HepG2 (cell line): ENCODE data around the gene RTKN2. TPM values are rescaled to one million over a fixed set of nuclear protein-coding genes. Genes with fewer than 3 reads are reported as not detected.

Experiments used
- ATAC-seq: fragments of 200-7000 bp; cut with Tn5 transposase; 3 replicates; pipeline ENCODE4 v1.9.1; 2020; ENCODE audit warnings: mild to moderate bottlenecking, moderate library complexity
- BruUV-seq: library from RNA; stranded (reverse); fragments of 400-500 nt; replicated peaks from 2 replicates; lab custom pipeline; 2021; lab: Mats Ljungman, UMichigan
- CTCF ChIA-PET: fragments of 300-600 bp; formaldehyde crosslinking; extraction: SDS; loops from one replicate; lab custom pipeline; 2021; ENCODE audit warnings: low total read pairs, inconsistent platforms, low intra/inter-chr PET ratio; lab: Yijun Ruan, JAX
- POLR2A ChIA-PET: fragments of 350-600 bp; sonication (Branson Sonifier 250); formaldehyde crosslinking; loops from one replicate; lab custom pipeline; 2020; ENCODE audit warnings: antibody characterized with exemption, inconsistent platforms; lab: Yijun Ruan, JAX
- DNase-seq: peaks from one replicate; pipeline ENCODE4 v3.0.0-alpha.2; 2015; ENCODE audit warnings: low spot score
- FAIRE-seq: peaks from 3 replicates; lab custom pipeline; 2011; peaks lifted over from hg19 to GRCh38; lab: Jason Lieb, UNC
- H2AFZ ChIP-seq: one replicate; pipeline ENCODE4 v1.6.1; 2011; ENCODE audit warnings: low read length, inconsistent platforms
- H3K27ac ChIP-seq: fragments of 300-600 bp; 3 replicates; pipeline ENCODE4 v1.8.0; 2011; ENCODE audit warnings: mixed run types, mild to moderate bottlenecking, mixed read lengths, low read length, inconsistent platforms; ENCODE audit not compliant: insufficient read depth; ENCODE audit errors: extremely low read length
- H3K27me3 ChIP-seq, 2 experiments: fragments of 200-600 bp in 1 of 2; 2 replicates in 1 of 2; 3 replicates in 1 of 2; pipeline versions ENCODE4 v1.6.0 to v1.8.0; 2011; ENCODE audit warnings: low read length in 2 of 2, mild to moderate bottlenecking in 2 of 2, moderate library complexity in 2 of 2, inconsistent platforms in 1 of 2; ENCODE audit not compliant: insufficient read depth in 2 of 2, control insufficient read depth in 1 of 2
- H3K36me3 ChIP-seq, 2 experiments: fragments of 200-600 bp in 1 of 2; replicated peaks in 1 of 2; 2 replicates in 1 of 2; 3 replicates in 1 of 2; pipeline versions ENCODE4 v1.5.1 to v1.8.0; 2011; ENCODE audit warnings: low read length in 2 of 2, inconsistent platforms in 1 of 2; ENCODE audit not compliant: insufficient read depth in 2 of 2, control insufficient read depth in 1 of 2
- H3K4me1 ChIP-seq: 2 replicates; pipeline ENCODE4 v1.5.1; 2012; ENCODE audit warnings: low read length, inconsistent platforms; ENCODE audit not compliant: insufficient read depth
- H3K4me2 ChIP-seq: 2 replicates; pipeline ENCODE4 v1.6.0; 2011; ENCODE audit warnings: low read depth, low read length, inconsistent platforms
- H3K4me3 ChIP-seq, 3 experiments: fragments of 200-600 bp in 1 of 3; sonication (generic), shearing (Covaris generic) in 1 of 3; replicated peaks in 1 of 3; 2 replicates each; pipeline ENCODE4 v1.5.1; 2011 to 2016; ENCODE audit warnings: low read length in 3 of 3, inconsistent platforms in 2 of 3, low read depth in 2 of 3, mild to moderate bottlenecking in 2 of 3, control low read depth in 1 of 3, mixed read lengths in 1 of 3; ENCODE audit not compliant: insufficient read depth in 1 of 3
- H3K79me2 ChIP-seq: one replicate; pipeline ENCODE4 v1.6.1; 2011; ENCODE audit warnings: low read length, inconsistent platforms; ENCODE audit not compliant: insufficient read depth
- H3K9ac ChIP-seq: 2 replicates; pipeline ENCODE4 v1.6.0; 2011; ENCODE audit warnings: mild to moderate bottlenecking, low read depth, low read length, inconsistent platforms; ENCODE audit not compliant: insufficient read depth
- H3K9me3 ChIP-seq: 2 replicates; pipeline ENCODE4 v1.5.1; 2012; ENCODE audit warnings: mild to moderate bottlenecking, low read length
- H4K20me1 ChIP-seq: 2 replicates; pipeline ENCODE4 v1.6.0; 2011; ENCODE audit warnings: inconsistent platforms, mild to moderate bottlenecking, low read length, moderate library complexity; ENCODE audit not compliant: insufficient read depth
- FIP1L1 ChIP-seq: fragments of 200-400 bp; formaldehyde crosslinking; IDR thresholded peaks from 2 replicates; pipeline ENCODE4 v1.6.1; 2018; ENCODE audit warnings: low read depth, mild to moderate bottlenecking, low read length, moderate library complexity, borderline replicate concordance; ENCODE audit not compliant: insufficient read depth
- MAFG ChIP-seq: sonication (generic); formaldehyde crosslinking; IDR thresholded peaks from 2 replicates; pipeline ENCODE4 v1.5.1; 2020; ENCODE audit warnings: mild to moderate bottlenecking, missing genetic modification reagents
- NBN ChIP-seq: fragments of 450-650 bp; conservative IDR thresholded peaks from 2 replicates; pipeline ENCODE4 v1.6.1; 2017
- PHB2 ChIP-seq: fragments of 450-650 bp; IDR thresholded peaks from 2 replicates; pipeline ENCODE4 v1.6.1; 2018; ENCODE audit not compliant: partially characterized antibody
- SALL2 ChIP-seq: sonication (generic); formaldehyde crosslinking; IDR thresholded peaks from 2 replicates; pipeline ENCODE4 v1.8.1; 2023; ENCODE audit warnings: mild to moderate bottlenecking, missing genetic modification reagents, inconsistent platforms
- SP2 ChIP-seq: sonication (generic); formaldehyde crosslinking; IDR thresholded peaks from 2 replicates; pipeline ENCODE4 v1.5.1; 2020; ENCODE audit warnings: mild to moderate bottlenecking, missing genetic modification reagents
- TBX3 ChIP-seq: fragments of 450-650 bp; IDR thresholded peaks from 2 replicates; pipeline ENCODE4 v1.6.1; 2017; ENCODE audit warnings: antibody characterized with exemption, mild to moderate bottlenecking, inconsistent platforms, borderline replicate concordance
- ZGPAT ChIP-seq: IDR thresholded peaks from 2 replicates; pipeline ENCODE4 v1.6.1; 2016; ENCODE audit warnings: mild to moderate bottlenecking
- ZNF101 ChIP-seq: sonication (generic); formaldehyde crosslinking; IDR thresholded peaks from 2 replicates; pipeline ENCODE4 v1.4.0; 2020; ENCODE audit warnings: mild to moderate bottlenecking, low read depth, missing genetic modification reagents, borderline replicate concordance
- ZNF18 ChIP-seq: sonication (generic); formaldehyde crosslinking; IDR thresholded peaks from 2 replicates; pipeline ENCODE4 v1.8.0; 2022; ENCODE audit warnings: mild to moderate bottlenecking, missing genetic modification reagents; ENCODE audit not compliant: insufficient replicate concordance
- ZNF574 ChIP-seq: sonication (generic); formaldehyde crosslinking; IDR thresholded peaks from 2 replicates; pipeline ENCODE4 v1.4.0; 2020; ENCODE audit warnings: missing genetic modification reagents
- ZSCAN21 ChIP-seq: sonication (generic); formaldehyde crosslinking; IDR thresholded peaks from 2 replicates; pipeline ENCODE4 v1.8.0; 2022; ENCODE audit warnings: mild to moderate bottlenecking, missing genetic modification reagents, moderate library complexity, borderline replicate concordance
- ZSCAN31 ChIP-seq: sonication (generic); formaldehyde crosslinking; IDR thresholded peaks from 2 replicates; pipeline ENCODE4 v1.5.0; 2020; ENCODE audit warnings: low read depth, mild to moderate bottlenecking, missing genetic modification reagents
- ZUFSP ChIP-seq: sonication (generic); formaldehyde crosslinking; IDR thresholded peaks from 2 replicates; pipeline ENCODE4 v1.9.0; 2021; ENCODE audit warnings: missing genetic modification reagents, mild to moderate bottlenecking, borderline replicate concordance
- WGBS: methylation state at CpG from one replicate; pipeline ENCODE4 v1.1.6; 2017; ENCODE audit warnings: low lambda C conversion rate; 5-methylcytosine and 5-hydroxymethylcytosine counted together
- in situ Hi-C: cut with HindIII; loops from 2 replicates; pipeline ENCODE4 v1.10.0; 2017; ENCODE audit warnings: low pct_unique_long_range_greater_than_20kb; ENCODE audit not compliant: extremely low pct_ligation_motif_present
- intact Hi-C: fragments of 100-400 bp; cut with micrococcal nuclease; formaldehyde crosslinking; loops from one replicate; pipeline ENCODE4 v1.10.0; 2022; ENCODE audit not compliant: unreplicated experiment
- polyA plus RNA-seq, 8 experiments: library from polyadenylated mRNA; depleted of rRNA in 3 of 8; stranded (reverse) in 7 of 8; unstranded in 1 of 8; fragments of >200 nt; fragmentation: Illumina TruSeq in 4 of 8; extraction: Trizol in 4 of 8; gene quantifications; 2 replicates each; pipeline versions ENCODE4 v1.2.1 to v1.2.3, GENCODE V29; 2011 to 2016; ENCODE audit warnings: low read depth in 4 of 8, missing spikeins in 1 of 8, mixed read lengths in 1 of 8; ENCODE audit not compliant: insufficient read depth in 1 of 8
- total RNA-seq, 5 experiments: library from RNA; depleted of rRNA; stranded (reverse); fragments of >200 nt; fragmentation: Illumina TruSeq; extraction: Trizol; gene quantifications; 2 replicates each; pipeline ENCODE4 v1.2.3, GENCODE V29; 2016; ENCODE audit warnings: low read depth in 1 of 5

The RTKN2 gene
- total and polyA plus RNA-seq, 2 of the 13 experiments (the other 11 are each of a cell fraction or from before 2014, with no cell fraction given), result 2.2 to 7.0 TPM

- ChIA-PET CTCF (no interaction called here), POLR2A (no interaction called here)
- Histone ChIP-seq H3K36me3 (no peaks in the 10 kb centered on the region), H2AFZ (no peak overlapping the region), H3K4me3 (no peak overlapping the region), H3K79me2 (no peaks in the 10 kb centered on the region), H4K20me1 (no peaks in the 10 kb centered on the region), H3K27me3 (no peaks in the 10 kb centered on the region), H3K27ac (no peak overlapping the region), H3K9ac (no peak overlapping the region), H3K4me2 (no peak overlapping the region), H3K9me3 (no peaks in the 10 kb centered on the region), H3K4me1 (peaks cover under 1% of the 10 kb centered on the region; the same call in 1 of the 2 replicates)
- TF ChIP-seq ZSCAN31, result no peak
- no peak for TF ChIP-seq ZNF574 (CRISPR knock-in tag)
- TF ChIP-seq ZNF18 (CRISPR knock-in tag), result no peak
- TF ChIP-seq ZSCAN21 (CRISPR knock-in tag), result no peak
- no peak for TF ChIP-seq NBN
- no peak for TF ChIP-seq PHB2
- no peak for TF ChIP-seq TBX3
- no peak for TF ChIP-seq ZNF101 (CRISPR knock-in tag)
- no peak for TF ChIP-seq ZUFSP (CRISPR knock-in tag)
- no peak for TF ChIP-seq MAFG
- TF ChIP-seq SP2, result no peak
- no peak for TF ChIP-seq ZGPAT
- TF ChIP-seq FIP1L1, result no peak
- TF ChIP-seq SALL2 (CRISPR knock-in tag), result no peak
- WGBS, result 56% methylated on average over 2 of the region's 2 CpGs
- no peak for DNase-seq
- BruUV-seq, result no TSS peak
- intact Hi-C loops (no loop called here), in situ Hi-C loops (no loop called here)
- no peak for FAIRE-seq
- no peak for ATAC-seq
Observed at GRCh38 chr10:62171791-62172190, 96.9 kb downstream of the RTKN2 start.
